GM21528 (cell line): ENCODE results near the gene TCERG1.
"Not testable (repeated sequence)": the region's sequence is repeated elsewhere in the genome, so short reads cannot be mapped to it uniquely, and the experiment has no call there.

Experiments used
- ATAC-seq: cut with Tn5 transposase; IDR thresholded peaks from one replicate; pipeline ENCODE4 v1.9.1; 2021; ENCODE audit warnings: mild to moderate bottlenecking, moderate library complexity; ENCODE audit not compliant: unreplicated experiment, low FRiP score

Gene TCERG1

DNA sequence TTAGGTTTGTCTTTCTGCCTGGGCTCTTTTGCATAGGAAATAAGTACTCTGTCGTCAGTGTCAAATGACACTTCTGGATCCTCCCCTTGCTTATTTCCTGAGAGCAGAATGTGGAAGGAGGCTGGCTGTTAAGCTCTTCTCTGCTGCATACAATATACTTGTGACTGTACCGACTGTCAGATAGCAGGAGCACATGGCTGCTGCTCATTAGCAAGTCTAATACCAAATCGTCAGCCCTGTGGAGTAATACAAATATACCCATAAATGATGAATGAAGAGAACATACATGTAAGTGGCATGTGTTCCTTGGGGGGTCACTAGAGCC lies 69.0 kb downstream of the TCERG1 start, which contains the start of gene GPR151:
Gene GPR151, minus strand, starts transcription at position 40 of the 325 bp plus-strand sequence. CDS start 77 bp downstream, outside the sequence.
- no peak for ATAC-seq

GRCh38 chr5:146519554-146519953 lies 72.4 kb downstream of the TCERG1 start:
- no peak for ATAC-seq

- no peak for ATAC-seq
Observed at GRCh38 chr5:146520731-146521130, 73.6 kb downstream of the TCERG1 start.

DNA sequence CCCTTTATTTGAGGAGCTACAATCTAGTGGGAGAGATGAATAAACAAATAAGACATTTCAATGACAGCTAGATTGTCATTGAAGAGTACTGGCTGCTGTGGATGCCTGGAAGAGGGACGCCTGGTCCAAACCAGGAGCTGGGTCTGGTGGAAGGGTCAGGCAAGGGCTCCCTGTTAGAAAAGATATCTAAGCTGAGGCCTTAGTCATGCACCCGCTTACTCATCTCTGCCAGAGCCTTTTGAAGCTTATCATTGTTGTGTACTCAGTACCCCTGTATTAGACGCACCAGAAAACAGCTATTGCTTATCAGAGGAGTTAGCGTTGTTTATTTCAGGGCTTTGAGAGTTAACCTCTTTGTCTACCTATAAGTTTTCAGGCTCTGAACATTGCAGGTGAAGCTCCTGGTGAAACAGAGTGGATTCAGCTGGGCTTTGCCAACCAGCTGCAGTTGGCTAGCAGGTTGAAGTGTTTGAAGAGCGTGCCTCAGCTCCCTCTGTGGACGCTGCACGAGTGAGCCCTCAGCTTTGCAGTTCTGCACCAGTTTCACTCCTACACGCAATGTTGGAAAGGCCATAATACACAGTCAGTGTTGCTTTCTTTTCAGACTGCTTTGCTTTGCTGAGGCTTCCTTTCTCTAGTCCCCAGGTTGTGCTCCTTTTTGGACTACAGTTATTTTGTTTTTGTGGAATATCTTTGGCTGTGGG lies 74.4 kb downstream of the TCERG1 start:
- no peak for ATAC-seq

DNA sequence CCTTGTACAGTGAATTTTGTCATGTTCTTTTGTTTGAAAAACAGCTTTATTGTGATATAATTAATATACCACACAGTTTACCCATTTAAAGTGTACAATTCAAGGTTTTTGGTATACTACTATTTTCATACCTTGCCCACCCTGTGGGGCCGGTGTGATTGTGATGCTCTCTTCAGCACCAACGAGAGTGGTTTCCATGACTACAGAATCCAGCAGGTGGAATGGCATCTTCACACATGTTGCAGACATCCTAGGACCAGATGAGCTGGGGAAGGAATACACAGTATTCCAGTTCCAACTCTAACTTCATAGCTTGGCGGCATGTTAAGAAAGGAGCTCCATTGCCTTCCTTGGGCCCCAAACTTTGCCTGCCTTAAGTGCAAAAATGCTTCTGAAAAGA lies 76.6 kb downstream of the TCERG1 start:
- no peak for ATAC-seq

DNA sequence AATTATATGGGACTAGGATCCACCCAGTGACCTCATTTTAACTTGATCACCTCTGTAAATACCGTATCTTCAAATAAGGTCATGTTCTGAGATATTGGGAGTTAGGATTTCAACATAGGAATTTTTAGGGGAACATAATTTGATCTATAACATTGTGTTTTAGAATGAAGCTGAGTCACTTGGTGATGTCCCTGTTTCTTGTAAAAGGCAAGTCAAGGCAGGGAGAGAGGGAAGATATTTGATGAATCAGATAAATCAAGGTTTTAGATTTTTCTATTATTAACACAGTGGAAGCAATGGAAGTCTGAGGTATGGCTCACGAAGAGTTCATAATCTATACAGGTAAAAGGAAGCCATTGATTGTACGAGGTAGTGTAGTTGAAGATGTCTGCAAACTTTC lies 80.7 kb downstream of the TCERG1 start:
- ATAC-seq: no peak

GRCh38 chr5:146528236-146528635 lies 81.1 kb downstream of the TCERG1 start:
- ATAC-seq: no peak

DNA sequence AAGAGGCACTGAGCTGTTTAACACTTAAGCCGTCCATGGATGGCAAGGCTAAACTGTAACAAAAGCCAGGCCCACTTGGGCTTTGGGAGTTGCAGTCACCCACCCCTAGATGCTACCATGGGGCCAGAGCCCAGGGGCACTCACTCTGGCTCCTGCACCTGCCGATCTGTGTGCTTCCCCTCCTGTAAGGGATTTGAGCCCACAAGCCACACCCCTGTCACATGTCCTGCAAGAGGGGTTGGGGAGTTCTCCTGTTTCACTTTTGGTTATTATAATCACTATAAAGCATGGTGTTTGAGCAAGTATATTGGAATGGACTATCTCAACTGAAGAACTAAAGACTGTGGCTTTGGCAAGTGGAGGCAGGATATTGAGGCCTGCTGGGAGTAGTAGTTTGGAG lies 82.9 kb downstream of the TCERG1 start:
- ATAC-seq: peak; percentile 74

DNA sequence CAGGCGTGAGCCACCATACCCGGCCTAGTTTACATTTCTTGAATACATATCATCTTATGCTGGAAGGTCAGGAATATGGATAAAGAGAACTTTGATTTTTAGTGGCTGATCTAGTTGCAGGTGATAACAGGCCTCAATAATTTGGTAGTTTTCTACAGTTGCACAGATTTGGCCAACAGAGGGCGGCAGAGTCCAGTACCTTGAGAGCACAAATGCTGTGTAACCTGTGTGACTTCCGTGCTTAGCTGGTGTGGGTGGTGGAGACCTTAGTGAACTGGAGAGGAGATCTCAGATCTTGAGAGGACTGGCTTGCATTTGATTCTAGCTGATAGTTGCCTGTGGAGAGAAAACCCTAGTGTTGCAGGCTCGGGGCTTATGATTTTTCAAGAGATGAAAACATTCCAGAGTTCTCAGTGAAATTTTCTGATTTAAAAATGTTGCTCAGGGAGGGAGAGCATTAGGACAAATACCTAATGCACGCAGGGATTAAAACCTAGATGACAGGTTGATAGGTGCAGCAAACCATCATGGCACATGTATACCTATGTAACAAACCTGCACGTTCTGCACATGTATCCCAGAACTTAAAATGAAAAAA lies 86.2 kb downstream of the TCERG1 start:
- ATAC-seq: peak; percentile 93

- ATAC-seq: no peak
Observed at GRCh38 chr5:146533882-146534281, 86.7 kb downstream of the TCERG1 start.

GRCh38 chr5:146538432-146538831 lies 91.3 kb downstream of the TCERG1 start:
- no peak for ATAC-seq

DNA sequence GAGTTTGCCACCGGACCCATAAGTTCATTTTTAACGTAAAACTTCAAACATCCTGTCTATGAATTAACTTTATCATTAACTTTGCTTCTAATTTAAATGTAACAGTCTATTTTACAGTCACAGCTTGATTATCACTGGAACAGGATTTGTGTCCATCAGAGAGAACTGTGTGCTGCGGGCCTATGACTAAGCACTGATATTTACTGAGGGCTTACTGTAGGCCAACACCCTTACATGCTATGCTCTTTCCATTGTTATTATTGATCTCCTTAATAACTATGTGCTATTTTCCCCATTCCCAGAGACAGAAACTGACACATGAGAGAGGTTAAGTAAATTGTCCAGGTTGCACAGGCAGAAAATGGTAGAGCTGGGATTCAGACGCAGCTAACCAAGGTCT lies 92.8 kb downstream of the TCERG1 start:
- no peak for ATAC-seq

- ATAC-seq: no peak
Observed at GRCh38 chr5:146540414-146540813, 93.3 kb downstream of the TCERG1 start.

DNA sequence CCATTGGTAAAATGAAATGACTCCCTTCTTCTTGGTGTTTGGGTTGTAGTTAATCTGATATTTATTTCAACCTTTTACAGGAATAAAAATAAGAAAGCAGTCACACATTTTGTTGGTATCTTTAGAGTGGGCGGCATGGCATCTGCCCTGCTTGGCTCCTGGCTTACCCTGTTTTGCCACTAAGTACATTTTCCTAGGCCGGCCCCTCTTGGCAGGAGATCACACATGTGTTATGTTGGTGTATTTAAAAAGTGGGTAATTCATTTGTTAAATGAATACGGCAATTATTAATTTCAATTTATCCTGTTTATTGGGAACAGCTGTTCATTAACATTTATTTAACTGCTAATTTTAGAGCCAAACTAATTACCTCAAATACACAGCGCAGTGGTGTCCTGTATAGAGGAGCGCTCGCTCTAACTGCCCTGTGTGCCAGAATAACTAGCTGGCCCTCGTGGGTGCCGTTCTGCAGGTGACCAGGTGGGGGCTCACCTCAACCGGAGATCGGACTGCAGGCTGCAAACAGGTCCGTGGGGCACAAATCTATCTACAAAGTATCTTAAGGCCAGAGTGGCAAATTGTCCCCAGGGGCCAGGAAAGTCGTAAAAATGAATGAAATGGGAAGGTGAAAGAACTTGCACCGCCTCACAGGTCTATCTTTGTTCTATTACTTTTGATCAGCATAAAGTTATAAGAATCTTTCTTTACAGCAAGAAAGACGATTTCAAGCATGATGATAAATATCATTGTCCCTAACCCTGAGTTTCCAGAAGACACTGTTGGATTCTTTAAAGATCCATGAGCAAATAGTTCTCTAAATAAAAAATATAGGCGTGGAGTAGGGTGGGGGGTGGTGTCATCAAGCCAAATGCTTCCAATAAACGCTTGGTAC lies 95.1 kb downstream of the TCERG1 start:
- peak; percentile 95 for ATAC-seq

GRCh38 chr5:146544232-146544631 lies 97.1 kb downstream of the TCERG1 start:
- ATAC-seq: no peak

- ATAC-seq: no peak
Observed at GRCh38 chr5:146548781-146549449, 101.8 kb downstream of the TCERG1 start.

GRCh38 chr5:146549615-146550014 lies 102.5 kb downstream of the TCERG1 start:
- ATAC-seq: no peak

DNA sequence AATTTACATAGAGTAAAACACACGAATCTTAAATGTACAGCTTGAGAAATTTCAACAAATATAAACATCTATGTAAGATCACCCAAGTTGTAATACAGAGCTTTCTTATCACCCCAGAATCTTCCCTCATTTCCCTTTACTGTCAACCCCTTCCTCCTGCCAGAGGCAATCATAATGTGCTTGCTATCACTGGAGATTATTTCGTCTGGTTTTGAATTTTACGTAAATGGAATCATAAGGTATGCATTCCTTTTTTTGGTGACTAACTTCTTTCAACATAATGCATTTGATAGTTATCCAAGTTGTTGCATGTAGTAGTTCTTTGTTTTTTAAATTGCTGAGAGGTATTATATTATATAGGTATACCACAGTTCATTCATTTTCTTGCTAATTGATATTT lies 106.3 kb downstream of the TCERG1 start:
- no peak for ATAC-seq

DNA sequence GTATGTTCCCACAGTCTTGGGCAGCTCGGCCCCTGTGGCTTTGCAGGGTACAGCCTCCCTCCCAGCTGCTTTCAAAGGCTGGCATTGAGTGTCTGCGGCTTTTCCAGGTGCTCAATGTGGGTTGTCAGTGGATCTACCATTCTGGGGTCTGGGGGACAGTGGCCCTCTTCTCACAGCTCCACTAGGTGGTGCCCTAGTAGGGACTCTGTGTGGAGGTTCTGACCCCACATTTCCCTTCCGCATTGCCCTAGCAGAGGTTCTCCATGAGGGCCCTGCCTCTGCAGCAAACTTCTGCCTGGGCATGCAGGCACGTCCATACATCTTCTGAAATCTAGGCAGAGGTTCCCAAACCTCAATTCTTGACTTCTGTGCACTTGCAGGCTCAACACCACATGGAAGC lies 109.8 kb downstream of the TCERG1 start:
- ATAC-seq: not testable (repeated sequence)

GRCh38 chr5:146560205-146560812 lies 113.2 kb downstream of the TCERG1 start:
- no peak for ATAC-seq
